C1 segment of cervical spinal cord (tissue), 14 donors: ENCODE data around the gene ZC3H4.

ENCODE experiments used
- DNase-seq, 14 donors: peaks; one replicate each; lab custom pipeline; 2025; lab: John Stamatoyannopoulos, UW

ZC3H4 gene

GRCh38 chr19:47133021-47133471 lies 19.5 kb upstream of the ZC3H4 start:
- no peak for DNase-seq

DNA sequence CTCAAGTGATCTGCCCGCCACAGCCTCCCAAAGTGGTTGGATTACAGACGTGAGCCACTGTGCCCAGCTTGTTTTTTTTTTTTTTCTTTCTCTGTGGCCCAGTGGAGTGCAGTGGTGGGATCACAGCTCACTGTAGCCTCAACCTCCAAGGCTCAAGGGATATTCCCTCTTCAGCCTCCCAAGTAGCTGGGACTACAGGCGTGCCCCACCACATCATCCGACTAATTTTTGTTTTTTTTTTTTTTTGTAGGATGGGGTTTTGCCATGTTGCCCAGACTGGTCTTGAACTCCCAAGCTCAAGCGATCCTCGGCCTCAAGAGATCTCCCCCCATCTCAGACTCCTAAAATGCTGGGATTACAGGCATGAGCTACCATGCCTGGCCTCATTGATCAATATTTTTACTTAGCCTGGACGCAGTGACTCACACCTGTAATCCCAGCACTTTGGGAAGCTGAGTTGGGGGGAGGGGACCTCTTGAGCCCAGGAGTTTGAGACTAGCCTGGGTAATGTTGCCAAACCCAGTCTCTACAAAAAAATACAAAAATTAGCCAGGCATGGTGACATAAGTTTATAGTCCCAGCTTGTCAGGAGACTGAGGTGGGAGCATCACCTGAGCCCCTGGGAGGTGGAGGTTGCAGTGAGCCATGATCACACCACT lies 18.7 kb upstream of the ZC3H4 start:
- no peak for DNase-seq

GRCh38 chr19:47130589-47131227 lies 17.1 kb upstream of the ZC3H4 start, which contains the start of gene SAE1:
Gene SAE1, plus strand, starts transcription at chr19:47130835. Its CDS starts 96 bp downstream, at chr19:47130931.
- peak; percentile 46 to 96 (median 89) for DNase-seq

DNA sequence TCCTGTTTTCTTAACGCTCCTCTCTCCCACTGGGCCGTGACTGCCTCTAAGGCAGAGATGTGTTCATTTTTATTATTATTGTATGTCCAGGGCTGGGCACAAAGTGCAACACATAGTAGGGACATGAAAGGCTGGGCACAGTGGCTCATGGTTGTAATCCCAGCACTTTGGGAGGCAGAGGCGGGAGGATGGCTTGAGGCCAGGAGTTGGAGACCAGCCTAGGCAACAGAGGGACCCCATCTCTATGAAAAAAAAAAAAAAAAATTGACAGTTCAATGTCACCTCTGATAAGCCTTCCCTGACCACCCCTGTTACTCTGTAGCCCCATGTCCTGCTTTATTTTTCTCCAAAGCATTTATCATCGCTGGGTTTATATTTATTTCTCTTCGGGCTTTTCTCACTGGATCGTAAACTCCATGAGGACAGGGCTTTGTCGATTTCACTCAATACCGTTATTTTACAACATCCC lies 16.6 kb upstream of the ZC3H4 start:
- DNase-seq = peak in 1 of 14 donors; percentile 16

GRCh38 chr19:47129579-47129978 lies 16.0 kb upstream of the ZC3H4 start:
- DNase-seq = no peak

- DNase-seq = no peak
These were observed 12.0 kb upstream of the ZC3H4 start for GRCh38 chr19:47125669-47125938.

DNA sequence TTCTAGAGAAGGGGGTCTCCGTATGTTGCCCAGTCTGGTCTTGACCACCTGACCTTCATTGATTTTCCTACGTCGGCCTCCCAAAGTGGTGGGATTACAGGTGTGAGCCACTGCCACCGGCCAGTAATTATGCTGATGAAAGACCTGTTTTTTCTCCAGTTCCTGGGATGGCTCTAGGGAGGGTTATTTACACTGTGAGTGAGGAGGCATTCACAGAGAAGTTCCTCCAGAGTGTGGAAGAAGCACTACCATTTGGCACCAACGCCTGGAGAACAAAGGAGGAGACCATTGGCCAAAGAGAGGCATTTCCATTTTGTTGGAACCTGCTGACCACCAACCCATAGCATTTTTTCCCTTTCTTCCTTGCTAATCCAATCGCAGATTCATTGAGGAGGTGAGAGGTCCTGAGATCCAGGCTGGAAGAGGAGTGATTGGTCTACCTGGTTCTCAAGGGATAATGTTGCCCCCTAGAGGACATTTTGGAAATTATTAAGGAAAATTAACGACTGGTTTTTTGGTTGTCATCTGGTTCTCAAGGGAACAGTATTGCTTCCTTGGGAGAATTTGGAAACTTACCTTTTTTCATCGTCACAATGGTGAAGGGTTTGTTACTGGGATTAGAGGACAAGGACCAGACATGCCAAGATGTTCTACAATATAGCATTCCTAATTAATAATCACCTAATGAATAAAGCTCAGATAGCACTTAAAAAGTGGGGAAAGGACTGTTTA lies 11.5 kb upstream of the ZC3H4 start:
- peak in 4 of 14 donors; percentile 4 to 70 (median 12) for DNase-seq

DNA sequence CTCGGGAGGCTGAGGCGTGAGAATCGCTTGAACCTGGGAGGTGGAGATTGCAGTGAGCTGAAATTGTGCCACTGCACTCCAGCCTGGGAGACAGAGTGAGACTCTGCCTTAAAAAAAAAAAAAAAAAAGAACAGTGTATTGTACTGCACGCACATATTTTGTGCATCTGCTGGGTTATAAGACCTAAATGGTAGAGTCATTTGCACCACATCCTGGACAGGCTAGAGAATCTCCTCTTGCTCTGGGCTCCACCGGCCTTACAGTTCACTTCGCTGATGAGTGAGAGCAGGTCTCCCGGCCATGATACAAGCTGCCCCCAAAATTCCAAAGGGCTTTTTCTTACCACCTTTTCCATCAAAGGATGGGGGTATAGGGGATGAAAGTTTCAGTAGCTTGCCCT lies 9.8 kb upstream of the ZC3H4 start:
- no peak for DNase-seq

DNA sequence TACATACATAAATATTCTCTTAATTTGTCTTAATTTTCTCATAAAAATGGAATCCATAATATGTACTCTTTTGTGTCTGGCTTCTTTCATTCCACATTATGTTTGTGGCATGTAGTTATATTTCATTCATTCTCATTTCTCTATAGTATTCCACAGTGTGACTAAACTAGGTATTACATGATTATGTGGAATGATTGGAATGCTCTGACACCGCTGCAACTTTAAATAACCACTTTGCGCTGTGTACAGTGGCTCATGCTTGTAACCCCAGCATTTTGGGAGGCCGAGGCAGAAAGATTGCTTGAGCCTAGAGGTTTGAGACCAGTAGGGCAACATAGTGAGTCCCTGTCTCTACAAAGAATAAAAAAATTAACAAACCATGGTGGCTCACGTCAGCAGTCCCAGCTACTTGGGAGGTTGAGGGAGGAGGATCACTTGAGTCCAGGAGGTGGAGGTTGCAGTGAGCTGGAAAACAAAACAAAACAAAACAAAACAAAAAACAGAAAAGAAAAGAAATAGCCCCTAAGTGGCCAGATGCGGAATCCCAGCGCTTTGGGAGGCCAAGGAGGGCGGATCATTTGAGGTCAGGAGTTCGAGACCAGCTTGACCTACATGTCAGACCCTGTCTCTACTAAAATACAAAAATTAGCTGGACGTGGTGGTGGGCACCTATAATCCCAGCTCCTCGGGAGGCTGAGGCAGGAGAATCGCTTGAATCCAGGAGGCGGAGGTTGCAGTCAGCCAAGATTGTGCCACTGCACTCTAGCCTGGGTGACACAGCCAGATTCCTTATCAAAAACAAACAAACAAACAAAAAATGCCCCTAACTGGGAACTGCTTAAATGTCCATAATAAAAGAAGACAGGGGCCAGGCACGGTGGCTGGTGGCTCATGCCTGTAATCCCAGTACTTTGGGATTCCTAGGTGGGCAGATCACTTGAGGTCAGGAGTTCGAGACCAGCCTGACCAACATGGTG lies 9.1 kb upstream of the ZC3H4 start:
- no peak for DNase-seq

DNA sequence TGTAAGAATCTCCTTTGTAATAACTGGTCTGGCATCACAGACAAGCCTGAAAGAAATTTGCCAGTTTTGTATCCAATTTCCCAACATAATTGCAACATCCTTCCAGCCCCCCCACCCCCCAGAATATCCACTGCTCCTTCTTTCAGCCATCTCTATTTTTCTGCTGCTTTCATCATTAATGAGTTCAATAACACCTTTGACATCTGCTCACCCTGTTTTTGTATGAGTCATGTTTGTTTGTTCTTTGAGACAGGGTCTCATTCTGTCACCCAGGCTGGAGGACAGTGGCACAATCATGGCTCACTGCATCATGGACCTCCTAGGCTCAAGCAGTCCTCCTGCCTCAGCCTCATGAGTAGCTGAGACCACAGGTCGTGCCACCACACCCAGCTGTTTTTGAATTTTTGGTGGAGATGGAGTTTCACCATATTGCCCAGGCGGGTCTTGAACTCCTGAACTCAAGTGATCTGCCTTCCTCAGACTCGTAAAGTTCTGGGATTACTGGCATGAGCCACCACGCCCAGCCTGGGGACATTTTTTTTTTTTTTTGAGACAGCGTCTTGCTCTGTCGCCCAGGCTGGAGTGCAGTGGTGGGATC lies 7.0 kb upstream of the ZC3H4 start:
- DNase-seq = no peak

DNA sequence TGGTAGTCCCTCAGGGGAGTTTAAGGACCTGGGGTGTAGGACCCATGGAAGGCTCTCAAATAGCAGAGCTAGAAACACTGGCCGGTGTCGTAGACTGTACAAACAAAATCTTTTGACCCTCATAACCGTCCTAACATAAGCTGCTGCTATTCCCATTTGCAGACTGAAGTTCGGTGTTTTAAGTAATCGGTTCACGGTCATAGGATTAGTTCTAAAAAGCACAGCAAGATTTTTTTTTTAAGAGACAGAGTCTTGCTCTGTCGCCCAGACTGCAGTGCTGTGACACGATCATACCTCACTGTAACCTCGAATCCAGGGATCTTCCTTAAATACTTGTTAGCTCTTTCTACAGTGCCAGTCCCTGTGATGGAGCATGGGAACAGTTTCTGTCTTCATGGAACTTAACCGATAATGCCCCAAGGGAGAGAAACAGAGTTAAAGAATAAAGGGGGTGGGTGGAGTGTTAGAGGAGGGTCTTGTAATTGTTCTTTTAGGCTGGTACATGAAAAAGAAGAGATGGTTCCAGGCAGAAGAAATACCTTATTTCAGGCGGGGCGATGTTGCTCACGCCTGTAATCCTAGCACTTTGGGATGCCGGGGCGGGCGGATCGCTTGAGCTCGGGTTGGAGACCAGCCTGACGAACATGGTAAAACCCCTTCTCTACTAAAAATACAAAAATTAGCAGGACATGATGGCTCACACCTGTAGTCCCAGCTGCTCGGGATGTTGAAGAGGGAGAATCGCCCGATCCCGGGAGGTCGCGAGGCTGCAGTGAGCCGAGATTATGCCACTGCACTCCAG lies 475 bp upstream of the ZC3H4 start:
- no peak for DNase-seq

GRCh38 chr19:47112166-47112996 lies 1.2 kb downstream of the ZC3H4 start:
- peak; percentile 37 to 87 (median 82) for DNase-seq

DNA sequence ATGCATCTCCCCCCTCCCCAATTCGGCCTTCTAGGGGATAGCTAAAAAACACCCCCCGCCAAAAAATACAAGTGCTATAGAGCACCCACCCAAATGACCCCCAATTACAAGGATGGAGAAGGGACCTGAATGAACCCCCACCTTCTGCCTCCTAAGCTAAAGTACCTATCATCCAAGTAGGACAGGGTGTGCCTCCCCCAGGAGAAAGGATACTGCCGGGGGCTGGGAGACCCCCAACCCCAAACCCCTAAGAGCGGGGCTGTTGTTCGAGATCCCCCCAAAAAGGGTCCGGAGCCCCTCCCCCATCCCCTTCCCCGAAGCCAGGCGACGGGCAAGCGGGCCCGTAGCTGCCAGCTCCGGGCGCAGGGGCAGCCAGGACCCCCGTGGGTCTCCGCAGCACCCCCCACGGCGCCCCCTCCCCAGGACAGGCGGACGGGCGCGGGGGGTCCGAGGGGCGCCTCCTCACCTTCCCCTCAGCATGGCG lies 1.9 kb downstream of the ZC3H4 start:
- peak in 4 of 14 donors; percentile 40 to 75 (median 64) for DNase-seq

- peak in 10 of 14 donors; percentile 20 to 72 (median 46) for DNase-seq
These were observed 2.5 kb downstream of the ZC3H4 start for GRCh38 chr19:47111006-47111621.

DNA sequence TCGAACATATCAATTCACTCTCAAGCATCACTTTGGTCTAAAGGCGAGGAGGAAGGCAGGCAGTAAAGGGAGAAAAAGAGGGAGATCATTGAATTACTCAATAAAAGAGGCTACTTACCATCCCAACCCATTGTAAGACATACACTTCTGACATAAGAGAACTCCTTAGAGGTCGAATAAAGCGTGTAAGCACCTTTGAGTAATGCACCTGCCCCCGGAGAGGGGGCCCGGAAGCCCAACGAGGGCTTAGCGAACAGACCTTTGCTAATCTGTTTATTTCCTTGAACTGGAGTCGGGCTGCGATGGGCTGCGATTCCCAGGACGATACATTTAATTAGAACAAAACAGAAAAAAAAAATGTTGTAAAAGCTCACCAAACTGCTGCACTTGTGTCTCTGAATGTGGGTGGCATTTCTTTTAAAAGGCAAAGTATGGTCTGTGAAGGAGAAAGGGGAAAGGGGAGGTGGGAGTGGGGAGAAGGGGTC lies 3.0 kb downstream of the ZC3H4 start:
- peak in 4 of 14 donors; percentile 40 to 59 (median 53) for DNase-seq

DNA sequence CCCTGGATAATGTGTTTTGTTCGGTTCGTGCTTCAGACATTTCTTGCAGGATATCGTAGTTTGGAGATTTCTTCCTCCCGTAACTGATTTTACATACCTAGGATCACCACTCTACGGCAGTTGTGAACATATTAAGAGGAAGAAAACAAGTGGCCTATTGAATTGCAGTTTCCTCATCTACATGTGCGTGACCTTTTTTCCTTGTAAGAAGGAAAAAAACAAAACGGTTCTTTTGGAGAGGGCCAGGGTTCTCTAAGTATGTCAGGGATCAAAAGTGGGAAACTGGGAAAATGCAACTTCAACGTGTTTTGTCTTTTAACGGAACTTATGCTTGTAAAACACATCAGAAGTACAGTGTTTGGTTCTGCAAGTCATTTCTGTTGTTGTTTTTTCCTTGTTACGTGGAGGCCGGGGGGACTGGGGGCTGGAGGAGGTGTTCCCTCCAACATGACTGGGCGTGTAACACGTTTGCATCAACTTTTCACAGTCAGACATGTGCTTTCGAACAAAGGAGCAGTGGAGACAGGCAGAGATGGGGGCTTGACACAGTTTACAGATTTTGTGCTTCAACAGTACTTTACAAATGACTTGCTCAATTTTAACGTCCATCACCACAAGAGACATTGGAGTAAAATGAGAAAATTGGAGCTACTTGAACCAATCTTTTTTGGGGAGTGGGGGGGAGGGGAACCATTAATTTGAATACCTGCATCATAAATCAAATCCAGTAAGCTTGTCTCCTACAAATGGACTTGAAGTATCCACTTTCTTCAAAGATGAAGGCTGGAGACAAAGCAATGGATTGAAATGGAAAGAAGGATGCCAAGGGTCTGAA lies 3.8 kb downstream of the ZC3H4 start:
- peak in 5 of 14 donors; percentile 7 to 59 (median 28) for DNase-seq

DNA sequence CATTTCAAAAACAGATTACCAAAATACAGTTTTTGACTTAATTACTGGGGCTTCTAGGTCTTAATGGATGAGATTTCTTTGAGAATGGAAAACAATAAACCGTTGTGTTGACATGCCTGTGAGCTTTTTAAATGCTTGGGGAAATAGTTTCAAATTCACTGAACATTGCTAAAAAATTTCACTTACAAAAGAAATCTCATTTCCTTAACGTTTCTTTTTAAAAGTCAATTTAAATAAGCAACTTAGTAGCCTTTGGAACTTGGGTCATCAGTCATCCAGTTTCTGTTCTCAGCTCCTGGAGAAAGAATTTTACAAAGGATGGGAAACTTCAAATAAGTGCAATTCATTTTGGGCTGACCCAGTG lies 4.4 kb downstream of the ZC3H4 start:
- DNase-seq = peak in 1 of 14 donors; percentile 18
